ENCODE results near the gene CCDC136. TPM values are rescaled to one million over a fixed set of nuclear protein-coding genes. Genes with fewer than 3 reads are reported as not detected.

Gene CCDC136
- polyA plus RNA-seq, 1 of the 3 experiments (the other 2 are of a cell fraction): 48.4 TPM

GRCh38 chr7:128807191-128807590 lies 15.4 kb downstream of the CCDC136 start (continued):
- TF ChIP-seq, protein P1, sequence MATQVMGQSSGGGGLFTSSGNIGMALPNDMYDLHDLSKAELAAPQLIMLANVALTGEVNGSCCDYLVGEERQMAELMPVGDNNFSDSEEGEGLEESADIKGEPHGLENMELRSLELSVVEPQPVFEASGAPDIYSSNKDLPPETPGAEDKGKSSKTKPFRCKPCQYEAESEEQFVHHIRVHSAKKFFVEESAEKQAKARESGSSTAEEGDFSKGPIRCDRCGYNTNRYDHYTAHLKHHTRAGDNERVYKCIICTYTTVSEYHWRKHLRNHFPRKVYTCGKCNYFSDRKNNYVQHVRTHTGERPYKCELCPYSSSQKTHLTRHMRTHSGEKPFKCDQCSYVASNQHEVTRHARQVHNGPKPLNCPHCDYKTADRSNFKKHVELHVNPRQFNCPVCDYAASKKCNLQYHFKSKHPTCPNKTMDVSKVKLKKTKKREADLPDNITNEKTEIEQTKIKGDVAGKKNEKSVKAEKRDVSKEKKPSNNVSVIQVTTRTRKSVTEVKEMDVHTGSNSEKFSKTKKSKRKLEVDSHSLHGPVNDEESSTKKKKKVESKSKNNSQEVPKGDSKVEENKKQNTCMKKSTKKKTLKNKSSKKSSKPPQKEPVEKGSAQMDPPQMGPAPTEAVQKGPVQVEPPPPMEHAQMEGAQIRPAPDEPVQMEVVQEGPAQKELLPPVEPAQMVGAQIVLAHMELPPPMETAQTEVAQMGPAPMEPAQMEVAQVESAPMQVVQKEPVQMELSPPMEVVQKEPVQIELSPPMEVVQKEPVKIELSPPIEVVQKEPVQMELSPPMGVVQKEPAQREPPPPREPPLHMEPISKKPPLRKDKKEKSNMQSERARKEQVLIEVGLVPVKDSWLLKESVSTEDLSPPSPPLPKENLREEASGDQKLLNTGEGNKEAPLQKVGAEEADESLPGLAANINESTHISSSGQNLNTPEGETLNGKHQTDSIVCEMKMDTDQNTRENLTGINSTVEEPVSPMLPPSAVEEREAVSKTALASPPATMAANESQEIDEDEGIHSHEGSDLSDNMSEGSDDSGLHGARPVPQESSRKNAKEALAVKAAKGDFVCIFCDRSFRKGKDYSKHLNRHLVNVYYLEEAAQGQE (IDR thresholded peaks at IDR 0.05; ENCODE audit: low read depth, low read length): no peak
- TF ChIP-seq RAD21 (IDR thresholded peaks at IDR 0.05; ENCODE audit: low read length): no peak

DNA sequence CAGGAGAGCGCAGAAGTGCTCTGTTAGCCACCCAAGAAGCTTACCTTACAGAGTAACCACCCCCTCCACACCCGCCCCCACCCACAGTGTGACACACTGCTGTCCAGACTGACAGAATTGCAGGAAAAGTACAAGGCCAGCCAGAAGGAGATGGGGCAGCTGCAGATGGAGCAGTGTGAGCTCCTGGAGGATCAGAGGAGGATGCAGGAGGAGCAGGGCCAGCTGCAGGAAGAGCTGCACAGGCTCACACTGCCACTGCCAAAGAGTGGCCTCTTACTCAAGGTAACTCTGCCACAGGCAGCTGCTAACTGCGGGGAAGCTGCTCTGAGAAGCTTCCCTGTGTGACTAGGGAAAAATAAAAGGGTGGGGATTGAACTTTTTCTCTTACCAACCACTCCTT lies 17.6 kb downstream of the CCDC136 start:
- POLR2A ChIA-PET: interaction anchor here (1.3 to 1.6 kb wide), 2 partner anchors 18 to 19 kb away, joined by 4 to 6 read pairs; no protein-coding TSS in a partner anchor
- DNase-seq: no peak
- H3K4me3 ChIP-seq (ENCODE audit: low read depth in 2 of 2, low read length in 1 of 2): no peak overlapping the region
- WGBS (ENCODE audit: low lambda C conversion rate): 89% methylated on average over 2 of the region's 3 CpGs
- TF ChIP-seq FOXM1 (IDR thresholded peaks at IDR 0.05; ENCODE audit: low read depth) (no peak), TAF1 (IDR thresholded peaks at IDR 0.05; ENCODE audit: borderline replicate concordance, low read depth, low read length) (no peak), JUND (IDR thresholded peaks at IDR 0.05) (no peak), RXRA (IDR thresholded peaks at IDR 0.05; ENCODE audit: borderline replicate concordance, low read depth) (no peak), RCOR1 (IDR thresholded peaks at IDR 0.05; ENCODE audit: low read length) (no peak), TEAD4 (IDR thresholded peaks at IDR 0.05; ENCODE audit: borderline replicate concordance, insufficient read depth) (no peak), CHD2 (IDR thresholded peaks at IDR 0.05; ENCODE audit: low read length, partially characterized antibody) (no peak), IRF3 (IDR thresholded peaks at IDR 0.05; ENCODE audit: low read depth, low read length) (no peak), SMC3 (IDR thresholded peaks at IDR 0.05; ENCODE audit: low read depth, low read length) (no peak), ZBTB33 (IDR thresholded peaks at IDR 0.05; ENCODE audit: borderline replicate concordance, low read depth) (no peak), EZH2phosphoT487 (IDR thresholded peaks at IDR 0.05; ENCODE audit: borderline replicate concordance, low read depth) (no peak), MEF2A (IDR thresholded peaks at IDR 0.05; ENCODE audit: borderline replicate concordance, low read depth) (no peak), TCF12 (IDR thresholded peaks at IDR 0.05) (no peak)
- TF ChIP-seq, protein P2, sequence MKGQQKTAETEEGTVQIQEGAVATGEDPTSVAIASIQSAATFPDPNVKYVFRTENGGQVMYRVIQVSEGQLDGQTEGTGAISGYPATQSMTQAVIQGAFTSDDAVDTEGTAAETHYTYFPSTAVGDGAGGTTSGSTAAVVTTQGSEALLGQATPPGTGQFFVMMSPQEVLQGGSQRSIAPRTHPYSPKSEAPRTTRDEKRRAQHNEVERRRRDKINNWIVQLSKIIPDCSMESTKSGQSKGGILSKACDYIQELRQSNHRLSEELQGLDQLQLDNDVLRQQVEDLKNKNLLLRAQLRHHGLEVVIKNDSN (IDR thresholded peaks at IDR 0.05; ENCODE audit: borderline replicate concordance, low read depth): no peak
- TF ChIP-seq, protein P1 (IDR thresholded peaks at IDR 0.05; ENCODE audit: low read depth, low read length): no peak
- TF ChIP-seq, protein P3, sequence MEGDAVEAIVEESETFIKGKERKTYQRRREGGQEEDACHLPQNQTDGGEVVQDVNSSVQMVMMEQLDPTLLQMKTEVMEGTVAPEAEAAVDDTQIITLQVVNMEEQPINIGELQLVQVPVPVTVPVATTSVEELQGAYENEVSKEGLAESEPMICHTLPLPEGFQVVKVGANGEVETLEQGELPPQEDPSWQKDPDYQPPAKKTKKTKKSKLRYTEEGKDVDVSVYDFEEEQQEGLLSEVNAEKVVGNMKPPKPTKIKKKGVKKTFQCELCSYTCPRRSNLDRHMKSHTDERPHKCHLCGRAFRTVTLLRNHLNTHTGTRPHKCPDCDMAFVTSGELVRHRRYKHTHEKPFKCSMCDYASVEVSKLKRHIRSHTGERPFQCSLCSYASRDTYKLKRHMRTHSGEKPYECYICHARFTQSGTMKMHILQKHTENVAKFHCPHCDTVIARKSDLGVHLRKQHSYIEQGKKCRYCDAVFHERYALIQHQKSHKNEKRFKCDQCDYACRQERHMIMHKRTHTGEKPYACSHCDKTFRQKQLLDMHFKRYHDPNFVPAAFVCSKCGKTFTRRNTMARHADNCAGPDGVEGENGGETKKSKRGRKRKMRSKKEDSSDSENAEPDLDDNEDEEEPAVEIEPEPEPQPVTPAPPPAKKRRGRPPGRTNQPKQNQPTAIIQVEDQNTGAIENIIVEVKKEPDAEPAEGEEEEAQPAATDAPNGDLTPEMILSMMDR (IDR thresholded peaks at IDR 0.05): no peak
- no peaks in the 10 kb centered on the region for H3K9me3 ChIP-seq
- H2AFZ ChIP-seq (ENCODE audit: low read depth): no peak overlapping the region
- no peaks in the 10 kb centered on the region for H3K27me3 ChIP-seq (ENCODE audit: insufficient read depth)
- CTCF ChIA-PET: interaction anchor here (0.6 to 1.1 kb wide), 2 partner anchors 19 to 74 kb away, joined by 3 read pairs; no protein-coding TSS in a partner anchor
- no peaks in the 10 kb centered on the region for H3F3A ChIP-seq (replicated peaks; ENCODE audit: insufficient read depth)
- no peak overlapping the region for H3K4me2 ChIP-seq
- H3K27ac ChIP-seq (ENCODE audit: low read depth in 2 of 2, low read length in 1 of 2): no peak overlapping the region
- peaks cover 18 to 49% of the 10 kb centered on the region in 2 experiments for H3K36me3 ChIP-seq (replicated peaks in 1 of 2; ENCODE audit: control insufficient read depth in 1 of 2, insufficient read depth in 2 of 2, low read length in 1 of 2)
- H3K79me2 ChIP-seq (ENCODE audit: insufficient read depth): no peaks in the 10 kb centered on the region
- H4K20me1 ChIP-seq (ENCODE audit: insufficient read depth): no peaks in the 10 kb centered on the region
- H3K4me1 ChIP-seq (ENCODE audit: control insufficient read depth in 1 of 2, insufficient read depth in 2 of 2, low read depth in 1 of 2, low read length in 1 of 2): peaks cover 7 to 13% of the 10 kb centered on the region in 2 experiments; a peak in 2 of 4 replicates
- no peaks in the 10 kb centered on the region for H3K9me2 ChIP-seq
- H3K9ac ChIP-seq: no peak overlapping the region
